ENCODE data around the gene ARPC5. TPM values are rescaled to one million over a fixed set of nuclear protein-coding genes. Genes with fewer than 3 reads are reported as not detected.

Gene ARPC5
- total and polyA plus RNA-seq, 2 donors from 2014 or later: 75.9 to 107 TPM

GRCh38 chr1:183675381-183675780 is 39.8 kb upstream of the ARPC5 start:
- H3K4me1 ChIP-seq (ENCODE audit: control insufficient read depth in 2 of 3, insufficient read depth in 2 of 3, low read depth in 1 of 3, low read length in 3 of 3): no peaks in the 10 kb centered on the region

GRCh38 chr1:183674886-183675285 is 39.3 kb upstream of the ARPC5 start:
- DNase-seq (no peak), FAIRE-seq (no peak)
- Histone ChIP-seq H3K4me3 (ENCODE audit: low read length in 3 of 3) (no peak overlapping the region), H3K4me1 (ENCODE audit: control insufficient read depth in 2 of 3, insufficient read depth in 2 of 3, low read depth in 1 of 3, low read length in 3 of 3) (no peaks in the 10 kb centered on the region), H3K27me3 (ENCODE audit: control insufficient read depth, insufficient read depth, low read length) (no peaks in the 10 kb centered on the region), H3K36me3 (ENCODE audit: control insufficient read depth in 2 of 3, insufficient read depth in 3 of 3, low read length in 3 of 3) (no peaks in the 10 kb centered on the region), H3K9me3 (ENCODE audit: control insufficient read depth in 2 of 3, insufficient read depth in 1 of 3, low read length in 3 of 3) (no peaks in the 10 kb centered on the region), H3K9ac (ENCODE audit: low read length in 3 of 3) (no peak overlapping the region), H3K27ac (ENCODE audit: low read depth in 2 of 2, low read length in 2 of 2) (no peak overlapping the region)
- intact Hi-C loops (cut with DNase I): no loop called here
- TF ChIP-seq CTCF (IDR thresholded peaks at IDR 0.05; ENCODE audit: borderline replicate concordance, extremely low read depth, insufficient read depth): no peak

More at GRCh38 chr1:183675381-183675780, 39.8 kb upstream of the ARPC5 start:
- Histone ChIP-seq H3K36me3 (ENCODE audit: control insufficient read depth in 2 of 3, insufficient read depth in 3 of 3, low read length in 3 of 3) (no peaks in the 10 kb centered on the region), H3K9me3 (ENCODE audit: control insufficient read depth in 2 of 3, insufficient read depth in 1 of 3, low read length in 3 of 3) (no peaks in the 10 kb centered on the region), H3K4me3 (ENCODE audit: low read length in 3 of 3) (no peak overlapping the region), H3K27me3 (ENCODE audit: control insufficient read depth, insufficient read depth, low read length) (no peaks in the 10 kb centered on the region), H3K27ac (ENCODE audit: low read depth in 2 of 2, low read length in 2 of 2) (no peak overlapping the region), H3K9ac (ENCODE audit: low read length in 3 of 3) (no peak overlapping the region)
- FAIRE-seq: no peak
- intact Hi-C loops (cut with DNase I): no loop called here
- DNase-seq: no peak
- no peak for TF ChIP-seq CTCF (IDR thresholded peaks at IDR 0.05; ENCODE audit: borderline replicate concordance, extremely low read depth, insufficient read depth)

- H3K4me3 ChIP-seq (ENCODE audit: low read length in 3 of 3): no peak overlapping the region
- no peaks in the 10 kb centered on the region for H3K27me3 ChIP-seq (ENCODE audit: control insufficient read depth, insufficient read depth, low read length)
- no peaks in the 10 kb centered on the region for H3K9me3 ChIP-seq (ENCODE audit: control insufficient read depth in 2 of 3, insufficient read depth in 1 of 3, low read length in 3 of 3)
- intact Hi-C loops (cut with DNase I): no loop called here
- no peaks in the 10 kb centered on the region for H3K36me3 ChIP-seq (ENCODE audit: control insufficient read depth in 2 of 3, insufficient read depth in 3 of 3, low read length in 3 of 3)
- no peak for DNase-seq
- H3K27ac ChIP-seq (ENCODE audit: low read depth in 2 of 2, low read length in 2 of 2): no peak overlapping the region
- H3K4me1 ChIP-seq (ENCODE audit: control insufficient read depth in 2 of 3, insufficient read depth in 2 of 3, low read depth in 1 of 3, low read length in 3 of 3): no peaks in the 10 kb centered on the region
- TF ChIP-seq CTCF (IDR thresholded peaks at IDR 0.05; ENCODE audit: borderline replicate concordance, extremely low read depth, insufficient read depth): no peak
- H3K9ac ChIP-seq (ENCODE audit: low read length in 3 of 3): no peak overlapping the region
- FAIRE-seq: no peak
Measured at GRCh38 chr1:183674339-183674738, 38.8 kb upstream of the ARPC5 start.
